NOMO-1 (cell line): ENCODE measurements around the gene CRYL1.

ENCODE experiments used
- DNase-seq, 2 experiments: peaks; one replicate each; lab custom pipeline; 2025; ENCODE audit not compliant: unreplicated experiment in 2 of 2; lab: John Stamatoyannopoulos, UW

Gene CRYL1

DNA sequence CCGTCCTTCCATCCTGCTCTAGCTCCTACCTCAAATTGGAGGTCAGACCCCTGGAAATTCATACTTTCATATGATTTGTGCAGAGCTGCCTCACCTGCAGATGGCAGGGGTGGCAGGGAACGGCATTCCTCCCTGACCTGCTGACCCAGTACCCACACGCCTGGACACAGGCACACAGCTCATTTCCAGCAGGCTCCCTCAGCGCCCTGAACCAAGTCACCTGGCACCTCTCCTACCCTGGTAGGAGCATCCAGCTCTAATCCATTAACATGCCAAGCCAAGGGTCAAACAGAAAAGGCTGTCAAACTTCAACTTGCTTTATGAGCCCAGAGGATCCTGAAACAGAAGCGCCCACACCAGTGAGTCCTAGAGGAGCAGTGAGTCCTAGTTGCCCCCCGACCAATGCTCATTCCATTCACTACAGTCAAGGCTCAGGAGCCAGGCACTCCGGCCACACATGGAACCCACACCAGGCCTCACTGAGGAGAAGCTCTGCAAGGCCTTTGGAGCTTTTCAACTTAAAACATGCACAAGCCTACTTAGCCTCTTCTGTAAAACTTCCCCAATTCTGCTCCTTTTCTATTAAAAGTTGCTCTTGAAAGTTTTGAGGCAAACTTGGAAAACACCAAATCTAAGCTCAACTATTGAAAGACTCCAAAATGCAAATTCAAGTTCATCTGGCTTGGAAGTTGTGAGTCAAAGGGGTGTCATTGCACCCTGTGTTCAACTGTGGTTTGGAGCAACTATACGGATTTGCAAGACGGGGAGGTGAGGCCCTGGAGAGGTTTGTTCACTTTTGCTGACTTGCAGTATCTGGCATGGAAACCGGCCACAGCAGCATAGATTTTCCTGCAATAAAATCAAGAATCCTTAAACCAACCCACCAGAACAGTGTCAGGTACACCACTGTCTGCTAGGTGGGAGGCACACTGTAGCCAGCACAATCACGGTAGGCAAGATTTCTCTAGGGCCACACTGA lies 96.7 kb downstream of the CRYL1 start:
- no peak for DNase-seq

DNA sequence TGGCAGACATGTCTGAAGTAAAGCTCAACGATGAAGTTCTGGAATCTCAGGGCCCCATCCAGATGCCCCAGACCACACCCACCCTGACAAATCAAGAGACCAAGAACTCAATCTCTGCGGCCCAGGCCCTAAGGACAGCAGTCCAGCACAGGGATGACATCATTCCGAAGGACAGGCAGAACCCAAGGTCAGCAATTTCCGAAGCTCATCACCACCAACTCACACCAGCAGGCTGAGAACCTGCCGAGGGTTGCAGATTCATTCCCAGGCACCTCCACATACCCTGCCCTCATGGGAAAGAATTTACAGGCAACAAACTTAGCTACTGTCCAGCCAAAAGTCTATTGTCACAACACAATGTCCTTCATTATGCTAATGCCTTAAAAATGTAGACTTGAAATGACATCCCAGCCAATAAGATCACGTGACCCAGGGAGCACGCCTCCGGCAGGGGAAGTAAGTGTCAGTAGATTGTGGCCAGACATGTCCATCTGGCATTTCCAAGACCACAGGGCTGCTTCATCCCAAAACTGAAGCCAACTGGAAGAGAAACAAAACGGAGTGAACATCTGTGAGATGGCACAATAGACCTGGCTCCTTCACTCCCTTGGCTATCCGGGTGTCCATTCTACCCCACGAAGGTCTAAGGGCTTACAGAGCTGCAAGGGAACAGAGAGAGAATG lies 98.8 kb downstream of the CRYL1 start:
- DNase-seq, result no peak

DNA sequence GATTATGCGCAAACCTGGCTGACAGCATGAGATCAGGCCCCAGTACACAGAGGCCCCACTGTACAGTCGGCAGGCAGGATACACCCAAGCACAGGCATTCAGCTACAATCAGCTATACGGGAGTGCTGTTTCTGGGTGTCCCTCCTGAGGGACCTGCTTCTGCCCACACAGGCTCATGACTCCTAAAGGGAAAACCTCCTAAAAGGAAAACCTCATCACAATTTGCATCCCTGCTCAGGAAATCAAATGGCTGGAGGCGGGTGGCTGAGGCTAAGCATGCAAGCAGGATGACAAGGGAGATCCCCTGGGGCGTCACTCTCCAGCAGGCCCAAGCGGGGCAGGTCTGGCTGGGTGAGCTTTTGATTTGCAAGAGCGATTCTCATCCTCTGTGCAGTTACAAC lies 99.8 kb downstream of the CRYL1 start:
- no peak for DNase-seq

DNA sequence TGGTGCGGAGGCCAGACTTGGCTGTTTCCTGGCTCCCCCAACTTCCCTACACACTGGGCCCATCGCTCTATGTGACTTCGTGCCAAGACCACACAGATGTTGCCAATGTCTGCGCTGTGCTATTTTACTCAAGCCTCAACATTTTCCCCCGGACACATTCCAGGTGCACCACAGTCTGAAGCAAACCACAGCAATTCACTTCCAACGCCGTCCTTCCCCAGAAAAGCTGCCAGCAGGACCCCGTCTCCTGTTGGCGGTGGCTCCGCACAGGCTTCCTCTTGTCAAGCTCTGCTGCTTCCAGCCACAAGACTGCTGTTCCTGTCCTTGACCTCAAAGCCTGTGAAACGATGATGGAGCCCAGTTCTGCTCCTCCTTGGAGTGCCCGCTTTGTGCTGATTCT lies 100.7 kb downstream of the CRYL1 start:
- no peak for DNase-seq

DNA sequence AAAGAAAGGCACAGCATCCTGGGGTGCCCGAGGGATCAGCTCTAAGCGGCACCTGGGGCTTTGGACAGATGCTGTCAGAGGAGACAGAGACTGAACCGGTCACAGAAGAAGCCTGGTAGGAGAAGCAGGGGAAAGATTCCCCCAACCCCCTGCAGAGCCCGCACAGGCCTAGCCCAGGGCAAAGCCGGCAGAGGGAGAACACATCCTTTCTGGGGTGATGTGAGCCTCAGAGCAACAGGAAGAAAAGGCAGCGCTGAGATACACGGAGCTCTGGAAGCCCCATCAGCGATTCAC lies 101.2 kb downstream of the CRYL1 start:
- DNase-seq, result no peak

DNA sequence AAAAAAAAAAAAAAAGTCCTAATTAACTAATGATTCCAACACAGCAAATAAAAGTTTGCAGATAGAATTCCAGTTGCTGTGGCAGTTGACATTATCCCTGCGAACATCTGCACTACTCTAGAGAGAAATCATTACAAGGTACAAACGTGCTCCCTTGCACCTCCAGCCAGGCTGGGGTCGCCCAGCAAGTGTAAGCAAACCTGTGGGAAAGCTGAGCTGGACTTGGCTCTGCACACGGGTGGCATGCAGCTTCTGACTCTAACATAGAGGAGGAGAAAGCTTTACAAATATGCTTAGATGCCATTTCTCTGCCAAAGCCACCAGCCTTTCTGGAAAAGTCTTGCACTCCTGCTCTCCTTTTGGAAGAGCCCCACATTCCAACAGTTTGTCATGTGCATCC lies 103.3 kb downstream of the CRYL1 start:
- no peak for DNase-seq

DNA sequence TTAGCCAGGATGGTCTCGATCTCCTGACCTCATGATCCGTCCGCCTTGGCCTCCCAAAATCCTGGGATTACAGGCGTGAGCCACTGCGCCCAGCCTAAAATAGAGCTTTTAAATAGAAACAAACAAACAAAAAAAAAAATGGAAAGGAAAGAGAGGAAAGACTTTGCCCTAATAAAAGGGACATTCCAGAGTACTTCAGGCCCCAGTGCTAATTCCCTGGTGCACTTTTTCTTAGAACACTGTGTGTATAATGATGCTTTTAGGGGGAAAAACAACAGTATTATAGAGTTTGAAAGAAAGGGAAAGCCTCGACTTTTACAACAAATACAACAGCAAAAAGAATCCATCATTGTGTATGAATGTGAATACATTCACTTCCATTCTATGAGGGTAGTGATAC lies 104.7 kb downstream of the CRYL1 start:
- DNase-seq, result no peak

DNA sequence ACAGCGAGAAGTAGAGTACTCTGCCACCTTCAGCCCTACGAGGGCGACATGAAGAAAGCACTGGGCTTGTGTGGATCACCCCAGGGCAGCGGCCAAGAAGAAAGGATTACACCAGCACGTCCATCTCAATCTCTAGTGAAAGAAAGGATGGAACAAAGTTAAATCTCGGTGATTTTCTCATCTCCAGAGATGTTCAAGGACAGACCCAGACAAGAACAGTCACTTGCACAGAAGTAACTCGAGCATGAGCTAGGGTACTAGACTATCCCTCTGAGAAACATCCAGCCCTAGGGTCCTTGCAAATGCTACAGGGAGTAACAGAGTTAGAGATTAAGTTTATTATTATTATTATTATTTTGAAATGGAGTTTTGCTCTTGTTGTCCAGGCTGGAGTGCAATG lies 106.7 kb downstream of the CRYL1 start:
- no peak for DNase-seq

DNA sequence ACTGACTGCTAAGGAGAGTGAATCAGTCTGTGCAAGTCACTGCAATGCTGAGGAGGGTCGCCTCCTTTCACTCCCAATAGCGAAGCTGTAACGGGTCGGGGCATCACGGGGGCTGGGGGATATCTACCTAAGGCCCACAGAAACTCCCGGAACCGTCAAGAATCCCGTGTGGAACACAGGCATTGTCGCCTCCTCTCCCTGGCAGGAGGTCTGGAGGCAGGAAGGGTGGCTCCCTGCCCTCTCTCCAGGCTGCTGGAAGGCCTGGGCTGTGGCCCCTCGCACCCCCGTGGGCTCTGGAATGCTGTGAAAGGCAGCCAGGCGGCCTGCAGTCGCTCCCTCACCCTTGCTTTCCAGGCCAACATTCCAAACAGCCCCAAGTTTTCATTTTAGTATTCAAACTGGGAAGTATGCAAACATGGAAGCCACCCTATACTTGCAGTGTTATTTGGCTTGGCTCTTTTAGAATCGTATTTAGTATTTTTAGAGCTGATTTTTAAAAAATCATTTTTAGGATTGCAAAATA lies 109.4 kb downstream of the CRYL1 start:
- no peak for DNase-seq

DNA sequence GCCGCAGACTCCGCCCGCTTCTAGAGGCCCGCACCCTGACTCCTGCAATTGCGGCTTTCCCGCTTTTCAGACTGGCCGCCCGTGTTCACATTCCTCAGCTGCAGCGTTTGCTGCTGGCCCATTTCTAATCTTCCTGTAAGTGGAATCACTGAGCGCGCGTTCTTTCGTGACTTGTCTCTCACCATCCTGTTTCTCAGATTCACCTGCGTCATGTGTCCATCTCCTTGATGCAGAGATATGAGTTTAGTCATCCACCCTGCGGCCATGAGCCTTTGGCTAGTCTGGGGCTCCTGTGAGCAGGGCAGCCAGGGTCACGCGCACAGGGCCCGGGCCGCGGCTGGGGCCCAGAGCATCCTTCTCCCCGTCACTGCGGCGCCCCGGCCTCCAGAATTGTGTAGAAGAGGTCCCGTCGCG lies 110.0 kb downstream of the CRYL1 start:
- no peak for DNase-seq

DNA sequence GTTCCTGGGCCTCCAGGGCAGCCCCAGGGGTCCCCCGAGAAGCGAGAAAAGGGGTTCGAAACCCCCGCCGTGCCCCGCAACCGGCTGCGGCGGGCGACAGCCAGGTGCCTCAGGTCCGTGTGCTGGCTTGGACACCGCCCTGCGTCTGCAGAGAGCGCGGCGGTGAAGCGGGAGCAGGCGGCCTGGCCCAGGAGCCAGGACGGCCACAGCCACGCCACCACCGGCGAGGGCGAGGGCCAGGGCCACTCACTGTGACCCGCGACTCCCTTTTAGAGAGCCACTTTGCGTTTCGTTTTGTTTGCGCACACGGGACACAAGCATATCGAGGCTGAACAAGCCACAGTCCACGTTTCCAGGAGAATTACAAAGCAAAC lies 110.4 kb downstream of the CRYL1 start:
- DNase-seq, result no peak

DNA sequence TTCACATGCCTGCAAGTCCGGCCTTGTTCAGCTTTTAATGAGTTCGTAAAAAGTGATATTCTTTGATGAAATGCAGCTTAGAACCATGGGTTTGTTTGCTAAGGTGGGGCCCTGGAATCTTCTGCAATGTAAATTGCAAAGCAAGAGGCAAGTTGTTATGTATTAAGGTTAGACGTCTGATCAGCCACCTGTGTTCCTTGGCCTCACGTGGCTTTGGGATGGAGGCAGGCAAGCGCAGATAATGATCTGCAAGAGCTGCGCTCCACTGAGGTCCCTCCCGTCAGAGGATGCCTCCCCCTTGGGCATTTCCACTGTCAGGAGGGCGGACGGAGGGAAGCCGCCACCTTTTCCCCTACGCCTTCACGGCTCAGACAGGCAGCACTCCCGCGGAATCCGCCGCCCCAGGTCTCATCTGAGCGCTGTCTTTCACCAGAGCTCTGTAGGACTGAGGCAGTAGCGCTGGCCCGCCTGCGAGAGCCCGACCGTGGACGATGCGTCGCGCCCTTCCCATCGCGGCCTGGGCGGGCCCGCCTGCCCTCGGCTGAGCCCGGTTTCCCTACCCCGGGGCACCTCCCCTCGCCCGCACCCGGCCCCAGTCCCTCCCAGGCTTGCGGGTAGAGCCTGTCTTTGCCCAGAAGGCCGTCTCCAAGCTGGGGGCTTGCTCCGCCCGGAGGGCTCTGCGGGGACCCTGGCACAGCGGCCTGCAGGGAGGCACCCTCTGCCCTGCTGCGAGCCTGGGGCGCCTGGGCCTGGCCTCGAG lies 110.9 kb downstream of the CRYL1 start:
- DNase-seq, result no peak

DNA sequence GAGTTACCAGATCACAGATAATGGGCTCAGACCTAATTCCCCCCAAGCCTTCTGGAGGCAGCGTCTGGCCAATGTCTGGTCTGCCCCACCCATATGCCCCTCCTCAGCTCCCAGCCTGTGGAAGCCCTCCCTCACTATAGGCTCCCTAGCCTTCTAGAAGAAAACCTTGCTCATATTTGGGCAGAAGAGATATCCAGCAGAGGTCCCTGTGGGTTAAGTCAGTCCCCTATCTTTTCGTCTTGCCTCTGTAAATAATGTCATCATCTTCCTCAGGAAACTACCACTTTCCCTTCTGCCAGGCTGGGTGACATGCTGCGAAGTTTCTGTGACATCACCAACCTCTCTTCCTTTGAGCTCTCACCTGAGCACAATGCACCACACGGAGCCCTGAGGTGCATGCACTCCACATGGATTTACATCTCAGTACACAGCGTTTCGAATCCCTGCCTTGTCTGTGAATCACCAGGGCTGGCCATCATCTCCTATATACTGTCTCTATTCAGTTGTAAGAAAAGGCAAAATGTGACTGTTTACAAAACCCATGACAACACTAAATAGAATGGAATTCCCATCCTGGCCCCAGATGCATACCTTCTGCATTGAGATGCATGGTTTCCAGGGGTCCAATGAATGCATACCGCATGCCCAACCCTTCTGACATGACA lies 112.8 kb downstream of the CRYL1 start:
- no peak for DNase-seq

DNA sequence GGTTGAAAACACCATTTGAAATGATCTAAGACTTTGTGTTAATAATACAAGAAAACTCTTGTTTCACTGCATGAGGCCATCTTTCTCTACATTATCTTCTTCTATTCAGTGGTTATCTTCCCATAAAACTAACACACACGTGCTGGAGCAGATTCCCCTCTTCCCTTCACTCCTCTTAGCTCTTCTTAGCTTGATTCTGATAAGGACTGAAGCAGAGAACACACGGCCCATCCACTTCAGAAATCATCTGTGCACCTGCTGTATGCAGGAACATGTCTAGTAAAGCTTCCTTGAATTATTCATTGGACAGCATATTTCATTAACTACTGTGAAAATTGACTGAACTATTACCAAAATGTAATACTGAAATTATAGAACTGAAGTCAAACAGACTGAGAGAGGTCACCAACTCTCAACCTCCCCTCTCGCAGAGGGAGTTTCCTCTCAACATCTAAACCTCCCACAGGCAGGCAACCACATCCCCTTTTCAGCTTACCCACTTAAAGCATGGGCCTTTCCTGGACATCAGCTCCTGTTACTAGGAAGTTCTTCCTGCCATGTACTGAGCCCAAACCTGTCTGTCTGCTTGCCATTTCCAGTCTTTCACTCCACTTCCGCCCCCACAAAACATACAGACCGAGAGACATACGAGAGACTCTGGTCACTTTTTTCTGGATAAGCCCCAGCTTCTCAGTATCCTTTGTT lies 113.9 kb downstream of the CRYL1 start:
- peak; percentile 77 to 90 for DNase-seq

DNA sequence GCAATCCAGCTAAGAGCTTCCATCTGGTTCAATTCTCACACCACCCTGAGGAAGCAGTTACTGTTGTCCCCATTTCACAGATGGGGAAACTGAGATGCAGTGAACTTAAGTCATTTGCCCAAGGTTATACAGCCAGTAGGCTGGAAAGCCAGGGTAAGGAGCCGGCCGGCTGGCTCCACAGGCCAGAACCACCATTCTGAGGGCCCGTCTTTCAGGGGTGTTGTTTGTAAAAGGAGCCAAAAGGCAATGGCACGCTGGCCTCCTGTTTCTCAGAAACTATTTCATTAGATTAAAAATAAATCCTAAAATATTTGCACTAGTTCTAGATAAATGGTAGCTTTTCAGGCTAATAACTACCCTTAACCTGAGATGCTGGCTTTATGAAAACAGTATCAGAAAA lies 114.9 kb downstream of the CRYL1 start:
- no peak for DNase-seq

DNA sequence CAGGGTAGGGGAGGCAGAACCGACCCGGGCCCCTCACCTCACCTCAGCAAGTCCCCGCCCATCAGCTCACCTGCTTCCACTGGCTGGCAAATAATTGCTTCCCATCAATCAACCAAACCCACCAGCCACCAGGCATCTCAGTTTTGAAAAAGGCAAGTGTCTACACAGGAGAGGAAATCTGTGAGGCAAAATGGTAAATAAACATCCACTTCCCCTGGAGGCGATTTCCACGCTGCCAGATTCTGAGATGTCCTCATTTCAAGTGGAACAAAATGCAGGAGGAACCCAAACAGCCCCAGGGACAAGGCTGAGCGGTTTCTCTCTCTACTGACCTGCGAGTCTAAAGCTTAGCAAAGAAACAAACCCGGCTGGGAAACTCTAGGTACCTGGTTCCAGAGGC lies 117.5 kb downstream of the CRYL1 start:
- DNase-seq, result no peak

DNA sequence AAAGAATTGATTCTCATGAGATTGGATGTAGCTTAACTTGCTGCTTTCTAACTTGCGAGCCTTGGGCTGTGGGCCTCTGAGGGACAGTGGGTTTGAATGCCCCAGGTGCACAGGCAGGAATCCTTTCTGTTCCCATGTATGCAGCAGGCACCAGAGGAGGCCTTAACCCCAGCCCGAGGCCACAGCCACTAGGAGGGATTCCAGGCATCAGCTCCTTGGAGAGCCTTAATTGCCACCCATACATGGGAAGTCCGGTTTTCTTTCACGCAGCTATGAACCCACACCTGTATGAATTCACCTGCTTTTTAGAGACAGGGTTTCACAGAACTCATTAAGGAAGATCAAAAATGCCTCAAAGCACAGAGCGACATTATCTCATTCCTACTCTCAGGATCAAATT lies 117.9 kb downstream of the CRYL1 start:
- no peak for DNase-seq

DNA sequence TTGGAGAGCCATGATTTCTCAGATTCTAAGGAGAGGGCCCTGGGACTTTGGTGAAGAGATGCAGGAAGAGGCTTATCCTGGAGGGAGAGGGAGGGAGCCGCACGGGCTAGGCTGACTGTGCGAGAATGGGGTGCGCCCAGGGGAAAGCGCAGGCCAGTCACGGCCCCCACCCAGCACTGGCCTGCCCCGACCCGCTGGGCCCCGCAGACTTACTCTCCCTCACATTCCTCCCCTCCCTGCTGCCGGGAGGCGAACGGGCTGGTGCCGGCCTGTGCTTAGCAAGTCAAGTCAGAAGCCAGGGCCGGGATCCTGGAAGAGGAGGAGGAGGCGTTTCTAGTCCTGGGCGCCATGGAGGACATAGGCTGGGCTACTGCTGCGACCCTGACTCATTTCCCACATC lies 120.0 kb downstream of the CRYL1 start:
- DNase-seq, result no peak

DNA sequence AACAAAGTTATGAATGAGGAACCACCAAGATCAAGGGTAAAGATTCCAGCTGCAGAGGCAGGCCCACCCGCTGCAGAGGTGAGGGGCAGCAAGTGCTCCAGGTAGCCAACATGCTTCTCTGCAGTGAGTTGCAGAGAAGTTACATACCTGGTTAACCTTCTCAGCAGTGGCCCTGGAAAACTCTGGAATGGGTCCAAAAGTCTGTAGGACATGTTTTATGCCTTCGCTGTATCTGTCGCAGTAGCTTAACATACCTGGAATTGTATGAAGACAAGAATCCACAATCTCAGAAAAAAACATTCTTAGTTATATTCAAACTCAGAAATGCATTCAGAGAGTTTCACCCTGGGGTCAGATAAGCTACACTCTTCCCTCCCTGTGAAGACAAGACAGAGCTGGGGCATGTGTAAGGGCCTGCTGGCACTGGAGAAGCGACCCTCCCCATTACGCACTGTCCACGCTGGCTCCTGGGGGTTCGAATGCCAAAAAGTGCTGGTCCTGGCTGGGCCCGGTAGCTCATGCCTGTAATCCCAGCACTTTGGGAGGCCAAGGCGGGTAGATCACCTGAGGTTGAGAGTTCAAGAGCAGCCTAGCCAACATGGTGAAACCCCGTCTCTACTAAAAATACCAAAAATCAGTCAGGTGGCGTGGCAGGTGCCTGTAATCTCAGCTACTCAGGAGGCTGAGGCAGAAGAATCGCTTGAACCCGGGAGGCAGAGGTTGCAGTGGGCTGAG lies 121.0 kb downstream of the CRYL1 start:
- DNase-seq, result no peak

DNA sequence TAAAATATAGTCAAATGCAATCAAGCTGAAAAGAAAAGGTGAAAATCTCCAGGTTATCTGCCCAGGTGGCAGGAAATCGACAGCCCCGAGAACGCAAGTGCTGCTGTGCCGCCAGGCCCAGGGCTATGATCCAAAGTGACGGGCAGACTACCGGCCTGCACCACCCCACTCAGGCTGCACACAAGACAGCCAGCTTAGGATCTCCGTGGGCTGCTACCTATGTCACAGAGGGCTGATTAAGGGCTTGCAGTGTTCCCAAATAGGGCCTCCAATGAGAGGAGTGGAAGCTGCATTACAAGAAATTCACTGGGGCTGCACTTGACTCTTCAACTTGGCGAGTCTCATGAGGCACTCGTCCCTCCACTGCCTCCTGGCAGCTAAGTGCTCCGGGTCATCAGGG lies 121.8 kb downstream of the CRYL1 start:
- no peak for DNase-seq
